Fibroblast of lung (primary cell): ENCODE data around the gene USH2A.

Source experiments
- EZH2 ChIP-seq: IDR thresholded peaks from 2 replicates; pipeline ENCODE4 v1.5.1; 2012; ENCODE audit warnings: low read length, control low read depth, mild to moderate bottlenecking; ENCODE audit errors: missing control alignments
- TF ChIP-seq, protein P1 (sequence below), 2 donors: IDR thresholded peaks in 1 of 2; conservative IDR thresholded peaks in 1 of 2; 1 replicate in 1 of 2; 2 replicates in 1 of 2; pipeline ENCODE4 v1.5.1; 2011 to 2012; ENCODE audit warnings: low read length in 2 of 2, control low read depth in 1 of 2, inconsistent platforms in 1 of 2, low read depth in 1 of 2, mild to moderate bottlenecking in 1 of 2

DNA sequence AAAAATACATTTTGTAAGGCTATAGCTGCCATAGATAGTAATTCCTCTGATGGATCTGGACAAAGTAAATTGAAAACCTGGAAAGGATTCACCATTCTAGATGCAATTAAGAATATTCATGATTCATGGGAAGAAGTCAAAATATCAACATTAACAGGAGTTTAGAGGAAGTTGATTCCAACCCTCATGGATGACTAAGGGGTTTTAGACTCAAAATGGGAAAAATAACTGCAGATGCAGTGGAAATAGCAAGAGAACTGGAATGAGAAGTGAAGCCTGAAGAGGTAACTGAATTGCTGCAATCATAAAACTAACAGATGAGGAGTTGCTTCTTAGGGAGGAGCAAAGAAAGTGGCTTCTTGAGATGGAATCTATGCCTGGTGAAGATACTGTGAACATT is 625.4 kb downstream of the USH2A start:
- TF ChIP-seq, protein P1, sequence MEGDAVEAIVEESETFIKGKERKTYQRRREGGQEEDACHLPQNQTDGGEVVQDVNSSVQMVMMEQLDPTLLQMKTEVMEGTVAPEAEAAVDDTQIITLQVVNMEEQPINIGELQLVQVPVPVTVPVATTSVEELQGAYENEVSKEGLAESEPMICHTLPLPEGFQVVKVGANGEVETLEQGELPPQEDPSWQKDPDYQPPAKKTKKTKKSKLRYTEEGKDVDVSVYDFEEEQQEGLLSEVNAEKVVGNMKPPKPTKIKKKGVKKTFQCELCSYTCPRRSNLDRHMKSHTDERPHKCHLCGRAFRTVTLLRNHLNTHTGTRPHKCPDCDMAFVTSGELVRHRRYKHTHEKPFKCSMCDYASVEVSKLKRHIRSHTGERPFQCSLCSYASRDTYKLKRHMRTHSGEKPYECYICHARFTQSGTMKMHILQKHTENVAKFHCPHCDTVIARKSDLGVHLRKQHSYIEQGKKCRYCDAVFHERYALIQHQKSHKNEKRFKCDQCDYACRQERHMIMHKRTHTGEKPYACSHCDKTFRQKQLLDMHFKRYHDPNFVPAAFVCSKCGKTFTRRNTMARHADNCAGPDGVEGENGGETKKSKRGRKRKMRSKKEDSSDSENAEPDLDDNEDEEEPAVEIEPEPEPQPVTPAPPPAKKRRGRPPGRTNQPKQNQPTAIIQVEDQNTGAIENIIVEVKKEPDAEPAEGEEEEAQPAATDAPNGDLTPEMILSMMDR (conservative IDR thresholded peaks at IDR 0.05 in 1 of 2, IDR thresholded peaks at IDR 0.05 in 1 of 2; ENCODE audit: low read depth in 1 of 2, low read length in 2 of 2): no peak
- no peak for TF ChIP-seq EZH2
